ENCODE data around the gene ADRA2B. TPM values are rescaled to one million over a fixed set of nuclear protein-coding genes. Genes with fewer than 3 reads are reported as not detected.
"Not testable (repeated sequence)": the region's sequence is repeated elsewhere in the genome, so short reads cannot be mapped to it uniquely, and the experiment has no call there.

The ADRA2B gene
- total RNA-seq, 1 donor = under 0.01 TPM

DNA sequence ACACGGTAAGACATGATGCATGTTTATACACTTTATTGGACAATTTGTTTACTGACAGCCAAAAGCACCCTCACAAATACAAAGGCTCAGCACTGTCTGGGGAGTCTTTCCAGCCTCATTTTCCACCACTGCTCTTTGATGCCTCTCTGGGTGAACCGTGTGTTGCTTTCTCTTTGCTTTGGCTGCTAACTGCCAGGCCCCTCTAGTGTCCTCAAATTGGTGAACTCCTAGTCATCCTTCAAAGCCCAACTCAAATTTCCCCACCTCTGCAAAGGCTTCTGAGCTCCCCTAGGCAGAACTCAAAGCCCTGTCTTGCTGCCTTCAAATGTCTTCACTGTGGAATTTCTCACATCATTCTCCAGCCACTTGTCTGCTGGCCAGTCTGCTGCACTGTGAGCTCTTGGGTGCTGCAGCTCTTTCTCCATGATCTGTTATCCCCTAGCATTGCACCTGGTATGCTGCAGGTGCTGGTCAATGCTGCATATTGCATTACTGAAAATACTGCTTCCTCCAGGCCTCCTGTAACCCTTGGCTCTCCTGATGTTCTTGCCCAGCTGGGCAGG lies 49.2 kb downstream of the ADRA2B start:
- not testable (repeated sequence) for H2AFZ ChIP-seq (ENCODE audit: low read length); H3K27ac ChIP-seq (ENCODE audit: low read depth, low read length); DNase-seq (ENCODE audit: insufficient read length, low spot score, missing footprints); H3K4me2 ChIP-seq (ENCODE audit: insufficient read depth, low read length); H3K4me3 ChIP-seq (ENCODE audit: insufficient read depth, low read length); H3K27me3 ChIP-seq (ENCODE audit: insufficient read depth, low read length); H3K9me3 ChIP-seq (ENCODE audit: low read depth, low read length); H4K20me1 ChIP-seq (ENCODE audit: insufficient read depth, low read length); H3K79me2 ChIP-seq (ENCODE audit: insufficient read depth, low read length); H3K4me1 ChIP-seq (ENCODE audit: insufficient read depth, low read length); H3K36me3 ChIP-seq (ENCODE audit: insufficient read depth, low read length)

DNA sequence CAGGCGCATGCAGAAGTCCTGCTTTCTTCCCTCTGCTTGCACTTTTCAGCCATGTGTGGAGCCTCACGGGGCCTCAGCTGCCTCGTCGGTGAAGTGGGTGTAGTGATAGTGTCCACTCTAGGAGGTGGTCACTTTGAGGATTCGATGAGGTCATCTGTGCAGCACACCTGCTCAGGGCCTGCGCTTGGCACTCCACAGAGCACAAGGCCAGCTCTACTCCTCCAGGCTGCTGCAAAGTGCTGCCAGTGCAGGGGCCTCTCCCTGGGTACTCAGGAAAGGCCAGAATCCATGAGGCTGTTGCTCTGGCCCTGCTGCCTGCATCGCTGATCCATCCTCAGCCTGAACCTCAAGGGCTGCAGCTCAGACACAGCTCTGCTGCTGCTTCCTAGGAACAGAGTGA lies 49.9 kb downstream of the ADRA2B start:
- H2AFZ ChIP-seq (ENCODE audit: low read length); H3K4me1 ChIP-seq (ENCODE audit: insufficient read depth, low read length); DNase-seq (ENCODE audit: insufficient read length, low spot score, missing footprints); H3K4me3 ChIP-seq (ENCODE audit: insufficient read depth, low read length); H3K9me3 ChIP-seq (ENCODE audit: low read depth, low read length); H3K36me3 ChIP-seq (ENCODE audit: insufficient read depth, low read length); H4K20me1 ChIP-seq (ENCODE audit: insufficient read depth, low read length); H3K4me2 ChIP-seq (ENCODE audit: insufficient read depth, low read length); H3K27me3 ChIP-seq (ENCODE audit: insufficient read depth, low read length); H3K27ac ChIP-seq (ENCODE audit: low read depth, low read length); H3K79me2 ChIP-seq (ENCODE audit: insufficient read depth, low read length): not testable (repeated sequence)

DNA sequence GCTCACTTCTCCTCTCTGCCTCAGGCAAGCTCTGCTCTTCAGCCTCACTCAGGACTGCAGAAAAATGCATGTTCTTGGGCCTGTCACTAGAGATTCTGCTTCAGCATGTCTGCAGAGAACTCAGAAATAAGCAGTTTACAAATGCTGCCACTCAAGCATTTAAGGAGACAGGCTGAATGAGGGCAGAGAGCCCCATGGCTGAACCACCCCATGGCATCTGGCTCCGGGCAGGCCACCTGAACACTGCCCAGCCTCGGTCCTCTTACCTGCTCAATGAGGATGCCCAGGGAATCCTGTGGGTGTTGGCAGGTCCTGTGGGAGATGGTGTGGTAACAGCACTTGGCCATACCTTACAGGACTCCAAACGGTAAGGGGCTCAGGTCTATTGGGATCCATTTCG lies 50.4 kb downstream of the ADRA2B start:
- H3K4me2 ChIP-seq (ENCODE audit: insufficient read depth, low read length); H3K36me3 ChIP-seq (ENCODE audit: insufficient read depth, low read length); H3K4me1 ChIP-seq (ENCODE audit: insufficient read depth, low read length); H3K27me3 ChIP-seq (ENCODE audit: insufficient read depth, low read length); H3K79me2 ChIP-seq (ENCODE audit: insufficient read depth, low read length); H3K9me3 ChIP-seq (ENCODE audit: low read depth, low read length); H2AFZ ChIP-seq (ENCODE audit: low read length); H3K4me3 ChIP-seq (ENCODE audit: insufficient read depth, low read length); H4K20me1 ChIP-seq (ENCODE audit: insufficient read depth, low read length); H3K27ac ChIP-seq (ENCODE audit: low read depth, low read length): not testable (repeated sequence)
- DNase-seq (ENCODE audit: insufficient read length, low spot score, missing footprints) = peak; percentile 26

DNA sequence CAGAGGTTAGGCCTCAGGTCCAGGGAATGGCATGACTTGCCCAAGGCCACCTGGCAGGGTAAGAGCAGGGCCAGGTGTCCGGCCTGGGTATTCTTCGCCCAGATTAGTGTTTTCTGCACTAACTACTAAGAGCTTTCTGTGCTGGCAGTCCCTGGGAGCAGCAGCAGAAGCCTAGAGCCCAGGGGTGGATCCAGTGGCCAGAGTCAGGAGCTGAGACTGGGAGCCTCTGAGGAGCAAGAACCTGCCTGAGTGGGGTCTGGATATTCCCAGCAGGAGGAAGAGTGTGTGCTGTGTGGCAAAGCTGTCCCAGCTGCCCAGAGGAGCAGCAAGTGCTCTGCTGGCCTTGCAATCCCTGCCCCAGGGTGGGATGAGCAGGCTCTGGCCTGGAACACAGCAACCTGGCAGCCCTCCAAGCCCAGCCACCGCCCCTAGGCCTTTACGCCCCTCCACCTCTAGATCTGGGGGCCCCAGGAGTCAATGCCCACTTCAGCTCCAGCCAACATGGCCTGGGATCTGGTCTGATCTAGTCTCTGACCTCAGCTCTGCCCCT lies 50.9 kb downstream of the ADRA2B start:
- DNase-seq (ENCODE audit: insufficient read length, low spot score, missing footprints) = peak; percentile 27
- no peak overlapping the region for H3K4me2 ChIP-seq (ENCODE audit: insufficient read depth, low read length)
- H4K20me1 ChIP-seq (ENCODE audit: insufficient read depth, low read length) = no peaks in the 10 kb centered on the region
- H3K36me3 ChIP-seq (ENCODE audit: insufficient read depth, low read length) = no peaks in the 10 kb centered on the region
- H3K4me3 ChIP-seq (ENCODE audit: insufficient read depth, low read length) = no peak overlapping the region
- H3K27ac ChIP-seq (ENCODE audit: low read depth, low read length) = no peak overlapping the region
- no peaks in the 10 kb centered on the region for H3K79me2 ChIP-seq (ENCODE audit: insufficient read depth, low read length)
- TF ChIP-seq, protein P1, sequence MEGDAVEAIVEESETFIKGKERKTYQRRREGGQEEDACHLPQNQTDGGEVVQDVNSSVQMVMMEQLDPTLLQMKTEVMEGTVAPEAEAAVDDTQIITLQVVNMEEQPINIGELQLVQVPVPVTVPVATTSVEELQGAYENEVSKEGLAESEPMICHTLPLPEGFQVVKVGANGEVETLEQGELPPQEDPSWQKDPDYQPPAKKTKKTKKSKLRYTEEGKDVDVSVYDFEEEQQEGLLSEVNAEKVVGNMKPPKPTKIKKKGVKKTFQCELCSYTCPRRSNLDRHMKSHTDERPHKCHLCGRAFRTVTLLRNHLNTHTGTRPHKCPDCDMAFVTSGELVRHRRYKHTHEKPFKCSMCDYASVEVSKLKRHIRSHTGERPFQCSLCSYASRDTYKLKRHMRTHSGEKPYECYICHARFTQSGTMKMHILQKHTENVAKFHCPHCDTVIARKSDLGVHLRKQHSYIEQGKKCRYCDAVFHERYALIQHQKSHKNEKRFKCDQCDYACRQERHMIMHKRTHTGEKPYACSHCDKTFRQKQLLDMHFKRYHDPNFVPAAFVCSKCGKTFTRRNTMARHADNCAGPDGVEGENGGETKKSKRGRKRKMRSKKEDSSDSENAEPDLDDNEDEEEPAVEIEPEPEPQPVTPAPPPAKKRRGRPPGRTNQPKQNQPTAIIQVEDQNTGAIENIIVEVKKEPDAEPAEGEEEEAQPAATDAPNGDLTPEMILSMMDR (IDR thresholded peaks at IDR 0.05; ENCODE audit: extremely low read depth, low read depth, low read length) = no peak
- H2AFZ ChIP-seq (ENCODE audit: low read length) = no peak overlapping the region
- no peaks in the 10 kb centered on the region for H3K9me3 ChIP-seq (ENCODE audit: low read depth, low read length)
- H3K4me1 ChIP-seq (ENCODE audit: insufficient read depth, low read length) = no peaks in the 10 kb centered on the region
- peaks cover 3% of the 10 kb centered on the region for H3K27me3 ChIP-seq (ENCODE audit: insufficient read depth, low read length)

GRCh38 chr2:96064760-96065159 lies 51.6 kb downstream of the ADRA2B start:
- H3K4me1 ChIP-seq (ENCODE audit: insufficient read depth, low read length); H3K36me3 ChIP-seq (ENCODE audit: insufficient read depth, low read length); H2AFZ ChIP-seq (ENCODE audit: low read length): not testable (repeated sequence)

DNA sequence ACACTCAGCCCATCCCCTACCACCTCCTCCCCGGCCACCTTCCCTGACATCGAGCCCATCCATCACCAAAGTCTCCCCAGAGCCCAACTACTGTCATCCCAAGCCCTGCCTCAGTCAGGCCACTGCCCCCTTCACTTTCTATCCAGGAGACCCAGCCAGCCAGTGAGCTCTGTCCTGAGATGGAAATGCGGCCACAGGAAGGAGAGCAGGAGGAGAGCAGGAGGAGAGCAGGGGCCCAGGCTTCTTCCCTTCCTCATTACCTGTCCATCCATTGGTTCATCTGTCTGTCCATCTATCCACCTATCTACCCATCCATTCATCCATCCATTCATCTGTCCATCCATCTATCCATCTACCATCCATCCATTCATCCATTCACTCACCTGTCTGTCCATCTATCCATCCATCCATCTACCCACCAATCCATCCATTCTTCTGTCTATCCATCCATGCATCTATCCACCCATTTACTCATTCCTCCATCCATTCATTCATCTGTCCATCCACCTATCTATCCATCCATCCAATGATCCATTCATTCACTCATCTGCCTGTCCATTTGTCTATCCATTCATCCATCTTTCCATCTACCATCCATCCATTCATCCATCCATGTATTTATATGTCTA lies 52.2 kb downstream of the ADRA2B start:
- not testable (repeated sequence) for H3K9me3 ChIP-seq (ENCODE audit: low read depth, low read length); H3K4me2 ChIP-seq (ENCODE audit: insufficient read depth, low read length); H3K4me3 ChIP-seq (ENCODE audit: insufficient read depth, low read length); H3K27me3 ChIP-seq (ENCODE audit: insufficient read depth, low read length); H3K4me1 ChIP-seq (ENCODE audit: insufficient read depth, low read length); H3K79me2 ChIP-seq (ENCODE audit: insufficient read depth, low read length); H2AFZ ChIP-seq (ENCODE audit: low read length); H3K36me3 ChIP-seq (ENCODE audit: insufficient read depth, low read length); DNase-seq (ENCODE audit: insufficient read length, low spot score, missing footprints); H4K20me1 ChIP-seq (ENCODE audit: insufficient read depth, low read length); H3K27ac ChIP-seq (ENCODE audit: low read depth, low read length)

More at GRCh38 chr2:96064760-96065159, 51.6 kb downstream of the ADRA2B start:
- H3K4me3 ChIP-seq (ENCODE audit: insufficient read depth, low read length); H3K4me2 ChIP-seq (ENCODE audit: insufficient read depth, low read length); H3K27me3 ChIP-seq (ENCODE audit: insufficient read depth, low read length); H3K9me3 ChIP-seq (ENCODE audit: low read depth, low read length); H4K20me1 ChIP-seq (ENCODE audit: insufficient read depth, low read length); H3K79me2 ChIP-seq (ENCODE audit: insufficient read depth, low read length); H3K27ac ChIP-seq (ENCODE audit: low read depth, low read length); DNase-seq (ENCODE audit: insufficient read length, low spot score, missing footprints): not testable (repeated sequence)

Measured in osteoblast (primary cell).